GM21390 (cell line): ENCODE measurements around the gene MYPOP.
A peak's percentile ranks its signal among the peaks of the same experiment; 100 is the strongest.

Source experiments
- ATAC-seq: cut with Tn5 transposase; IDR thresholded peaks from one replicate; pipeline ENCODE4 v1.9.1; 2021; ENCODE audit not compliant: unreplicated experiment

Gene MYPOP

DNA sequence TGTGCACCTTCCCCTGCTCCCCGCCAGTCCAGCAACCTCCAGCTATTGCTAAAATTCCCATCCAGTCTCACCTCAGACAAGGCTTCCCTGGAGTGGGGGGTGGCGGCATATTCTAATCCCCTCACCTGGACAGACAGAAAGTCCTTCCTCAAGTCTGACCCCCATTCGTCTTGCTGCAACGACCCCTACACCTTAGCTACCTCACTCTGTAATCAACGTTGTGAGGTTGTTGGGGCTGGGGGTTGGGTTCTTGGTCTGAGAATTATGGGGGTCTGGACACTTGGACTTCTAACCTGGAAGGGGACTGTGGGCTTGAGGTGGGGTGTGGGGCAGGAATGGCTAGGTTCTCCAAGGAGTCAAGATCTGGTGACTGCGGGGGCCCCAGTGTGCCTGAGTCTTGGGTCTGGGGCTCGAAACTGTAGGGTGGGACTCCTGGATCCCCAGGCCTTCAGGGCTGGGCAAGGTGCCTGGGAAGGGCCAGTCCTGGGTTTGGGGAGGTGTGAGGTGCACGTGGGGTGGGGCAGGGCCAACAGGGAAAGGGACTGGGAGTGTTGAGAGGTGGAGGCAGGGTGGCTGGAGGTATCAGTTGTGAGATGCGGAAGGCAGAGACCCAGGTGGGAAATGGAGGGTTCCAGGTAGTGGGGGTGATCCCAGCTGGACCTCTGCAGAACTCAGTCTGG lies 37.0 kb downstream of the MYPOP start:
- ATAC-seq, result no peak

DNA sequence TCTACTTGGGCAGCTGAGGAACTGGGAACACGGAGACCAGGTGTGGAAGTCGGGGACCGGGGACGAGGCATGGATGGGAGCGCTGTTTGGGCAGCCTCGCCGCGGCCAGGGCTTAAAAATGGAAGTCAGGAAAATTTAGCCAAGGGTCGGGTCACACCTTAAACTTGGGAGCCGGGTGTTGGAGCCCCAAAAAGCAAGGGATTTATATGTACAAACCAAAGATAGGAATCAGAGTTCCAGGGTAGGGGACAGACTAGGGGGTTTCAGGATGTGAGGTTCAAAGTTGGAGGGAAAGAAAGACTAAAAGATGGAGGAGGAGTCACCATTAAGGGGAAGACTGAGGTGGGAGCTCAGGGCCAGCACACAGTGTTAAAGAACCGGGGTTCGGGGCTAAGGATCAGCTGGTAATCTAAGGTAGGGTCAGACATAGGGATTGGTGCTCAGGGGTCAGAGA lies 37.8 kb downstream of the MYPOP start:
- ATAC-seq, result no peak

GRCh38 chr19:45863840-45864628 lies 38.4 kb downstream of the MYPOP start, which contains the start of gene FOXA3:
TSS of gene FOXA3 (plus strand) at chr19:45864326. CDS start at chr19:45864457, 131 bp downstream.
- ATAC-seq, result no peak

DNA sequence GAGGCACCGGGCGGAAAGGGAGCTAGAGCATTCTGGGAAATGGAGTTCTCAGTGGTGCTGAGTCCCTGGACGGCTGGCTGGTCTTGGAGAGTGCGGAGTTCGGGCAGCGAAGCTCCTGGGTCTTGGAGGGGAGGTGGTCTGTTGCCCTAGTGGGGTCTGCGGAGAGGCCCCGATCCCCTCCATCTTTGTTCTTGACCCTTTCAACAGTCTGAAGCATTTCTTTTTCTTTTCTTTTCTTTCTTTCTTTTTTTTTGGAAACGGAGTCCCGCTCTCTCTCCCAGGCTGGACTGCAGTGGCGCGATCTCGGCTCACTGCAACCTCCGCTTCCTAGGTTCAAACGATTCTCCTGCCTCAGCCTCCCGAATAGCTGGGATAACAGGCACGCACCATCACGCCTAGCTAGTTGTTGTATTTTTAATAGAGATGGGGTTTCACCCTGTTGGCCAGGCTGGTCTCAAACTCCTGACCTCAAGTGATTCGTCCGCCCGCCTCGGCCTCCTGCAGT lies 39.0 kb downstream of the MYPOP start:
- ATAC-seq, result no peak

DNA sequence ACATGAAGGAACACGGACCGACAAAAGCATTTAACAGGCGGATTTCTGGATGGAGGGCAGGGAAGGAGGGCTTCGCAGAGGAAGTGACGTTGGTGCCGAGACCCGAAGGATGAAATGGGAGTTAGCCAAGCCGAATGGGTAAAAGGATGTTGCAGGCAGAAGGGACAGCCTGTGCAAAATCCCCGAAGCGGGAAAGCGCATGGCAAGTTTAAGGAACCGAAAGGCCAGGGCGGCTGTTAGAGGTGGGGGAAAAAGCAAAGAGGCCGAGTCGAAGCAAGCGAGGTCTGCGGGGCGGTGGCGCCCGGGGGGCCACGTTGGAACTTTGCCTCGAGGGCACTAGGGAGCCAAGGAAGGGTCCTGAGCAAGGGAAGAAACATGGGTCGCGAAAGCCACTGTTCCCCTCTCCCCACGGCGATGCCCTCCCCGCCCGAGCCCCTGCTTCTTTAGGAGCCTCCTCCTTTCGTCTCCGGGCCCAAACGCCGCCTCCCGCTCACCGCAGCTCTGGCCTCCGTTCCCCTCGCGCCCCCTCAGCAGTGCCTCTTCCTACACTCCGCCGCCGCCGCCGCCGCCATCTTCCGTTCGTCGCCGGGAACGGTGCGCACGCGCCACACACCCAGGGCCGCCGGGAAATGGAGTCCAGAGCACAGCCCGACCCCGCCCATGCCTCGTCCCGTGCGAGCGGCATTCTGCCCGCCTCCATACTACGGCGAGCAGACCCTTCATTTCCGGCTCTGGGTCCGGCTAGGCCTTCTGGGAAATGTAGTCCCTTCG lies 39.7 kb downstream of the MYPOP start, which contains the start of gene SYMPK:
SYMPK (minus strand) TSS at position 584 of the 771 bp plus-strand sequence. CDS start 8,652 bp downstream, outside the sequence.
- peak; percentile 87 for ATAC-seq

DNA sequence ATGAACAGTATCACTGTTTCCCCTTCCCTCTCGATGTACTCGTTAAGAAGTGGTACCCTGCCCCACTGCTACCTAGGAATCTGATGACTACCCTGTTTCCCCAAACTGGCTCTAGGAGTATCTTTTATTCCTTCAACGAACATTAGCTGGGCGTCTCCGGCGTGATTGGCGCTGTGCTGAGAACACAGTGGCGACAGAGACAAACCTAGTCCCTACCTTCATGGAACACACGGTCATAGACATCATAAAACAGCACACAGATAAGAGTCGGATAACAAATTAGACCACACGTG lies 40.2 kb downstream of the MYPOP start:
- ATAC-seq, result no peak

GRCh38 chr19:45860359-45861259 lies 41.8 kb downstream of the MYPOP start:
- ATAC-seq, result no peak

- ATAC-seq, result no peak
These were observed 48.1 kb downstream of the MYPOP start for GRCh38 chr19:45854167-45854778.

DNA sequence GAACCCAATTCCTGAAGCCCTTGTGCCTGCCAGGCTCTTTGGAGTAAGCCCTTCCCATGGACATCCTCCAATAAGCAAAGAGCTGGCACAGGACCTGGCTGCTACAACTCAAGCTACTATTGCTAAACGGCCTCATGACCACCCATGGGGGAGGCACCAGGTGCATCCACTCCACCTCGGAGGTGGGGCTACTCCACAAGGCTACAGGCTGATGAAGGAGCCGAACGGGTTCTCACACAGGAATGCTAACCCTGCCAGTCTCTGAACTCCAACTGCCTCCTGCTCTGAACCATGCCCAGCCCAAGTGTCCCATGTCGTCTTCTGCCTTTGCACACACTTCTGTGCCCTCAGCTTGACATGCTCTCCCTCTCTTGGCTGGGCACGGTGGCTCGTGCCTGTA lies 49.4 kb downstream of the MYPOP start:
- no peak for ATAC-seq

DNA sequence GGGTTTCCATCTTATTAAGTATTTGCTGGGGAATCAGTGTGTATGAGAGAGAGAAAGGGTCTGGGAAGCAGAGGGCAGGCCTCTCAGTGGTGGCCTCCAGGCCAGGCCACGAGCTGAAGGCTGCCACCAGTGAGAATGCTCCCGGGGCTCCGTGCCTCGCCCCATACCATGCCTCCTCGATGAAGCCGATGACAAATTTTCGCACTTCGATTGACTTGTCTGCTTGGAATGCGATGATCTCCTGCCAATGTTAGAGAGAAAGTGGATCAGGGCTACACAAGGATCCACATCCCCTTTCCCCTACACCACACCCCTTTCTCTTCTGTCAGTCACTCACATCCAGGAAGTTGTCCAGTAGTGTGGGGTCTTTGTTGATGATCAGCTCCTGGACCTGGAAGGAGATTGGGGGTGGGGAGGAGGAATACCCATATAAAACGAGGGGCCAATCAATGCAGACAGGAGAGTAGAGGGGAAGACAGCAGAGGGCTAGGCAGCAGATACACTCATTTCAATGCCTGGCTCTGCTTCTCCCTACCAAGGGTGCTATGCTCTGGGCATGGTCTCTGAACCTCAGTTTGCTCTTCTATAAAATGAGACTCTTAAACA lies 50.2 kb downstream of the MYPOP start:
- ATAC-seq, result no peak

GRCh38 chr19:45848922-45849321 lies 53.5 kb downstream of the MYPOP start:
- ATAC-seq, result no peak

- no peak for ATAC-seq
These were observed 54.8 kb downstream of the MYPOP start for GRCh38 chr19:45847663-45848062.

GRCh38 chr19:45842198-45842597 lies 60.2 kb downstream of the MYPOP start:
- ATAC-seq, result no peak
